Naive thymus-derived CD4-positive, alpha-beta T cell (primary cell): Measurements from ENCODE around the gene NTRK3. TPM values are rescaled to one million over a fixed set of nuclear protein-coding genes. Genes with fewer than 3 reads are reported as not detected.

Experiments
- ATAC-seq: fragments of 150-1000 bp; cut with Tn5 transposase; 2 replicates; pipeline ENCODE4 v1.10.0; 2021; ENCODE audit warnings: mild to moderate bottlenecking, moderate library complexity
- CTCF ChIA-PET: fragments of 350-600 bp; sonication (Branson Sonifier 250); formaldehyde crosslinking; loops from one replicate; lab custom pipeline; 2021; ENCODE audit warnings: antibody characterized with exemption; lab: Charles Lee
- POLR2A ChIA-PET: fragments of 350-600 bp; sonication (Branson Sonifier 250); formaldehyde crosslinking; loops from one replicate; lab custom pipeline; 2021; ENCODE audit warnings: antibody characterized with exemption, inconsistent platforms; lab: Charles Lee
- DNase-seq, 9 donors: peaks; one replicate each; pipeline versions ENCODE4 v3.0.0 to v3.0.0-alpha.2; 2020 to 2022; ENCODE audit warnings: mixed read lengths in 1 of 9
- H3K27ac ChIP-seq: one replicate; pipeline ENCODE4 v1.7.0; 2013; ENCODE audit warnings: mild to moderate bottlenecking, low read depth, low read length, moderate library complexity
- H3K27me3 ChIP-seq, 2 donors: one replicate each; pipeline ENCODE4 v1.7.0; 2013; ENCODE audit warnings: low read length in 2 of 2, mild to moderate bottlenecking in 2 of 2, moderate library complexity in 2 of 2; ENCODE audit not compliant: control insufficient read depth in 2 of 2, insufficient read depth in 2 of 2
- H3K36me3 ChIP-seq, 3 experiments: 1 replicate in 2 of 3; 2 replicates in 1 of 3; pipeline ENCODE4 v1.7.0; 2013; ENCODE audit warnings: low read length in 3 of 3, mild to moderate bottlenecking in 3 of 3, moderate library complexity in 1 of 3; ENCODE audit not compliant: insufficient read depth in 3 of 3, control insufficient read depth in 2 of 3
- H3K4me1 ChIP-seq, 2 donors: one replicate each; pipeline ENCODE4 v1.7.0; 2013; ENCODE audit warnings: low read length in 2 of 2, mild to moderate bottlenecking in 2 of 2, moderate library complexity in 1 of 2; ENCODE audit not compliant: control insufficient read depth in 2 of 2, insufficient read depth in 2 of 2
- H3K4me3 ChIP-seq: 2 replicates; pipeline ENCODE4 v1.7.0; 2013; ENCODE audit warnings: mild to moderate bottlenecking, low read length
- H3K9me3 ChIP-seq, 3 experiments: 1 replicate in 2 of 3; 2 replicates in 1 of 3; pipeline ENCODE4 v1.7.0; 2013; ENCODE audit warnings: low read length in 3 of 3; ENCODE audit not compliant: control insufficient read depth in 2 of 3
- H3K27ac Mint-ChIP-seq, 9 donors: one replicate each; pipeline ENCODE4 v1.8.0; 2020 to 2022; ENCODE audit warnings: mixed read lengths in 9 of 9, mild to moderate bottlenecking in 8 of 9, moderate library complexity in 5 of 9, inconsistent platforms in 2 of 9
- H3K27me3 Mint-ChIP-seq, 5 donors: one replicate each; pipeline ENCODE4 v1.8.0; 2021 to 2022; ENCODE audit warnings: mixed read lengths in 5 of 5, mild to moderate bottlenecking in 1 of 5
- H3K36me3 Mint-ChIP-seq, 5 donors: one replicate each; pipeline ENCODE4 v1.8.0; 2020 to 2022; ENCODE audit warnings: mixed read lengths in 5 of 5, mild to moderate bottlenecking in 3 of 5, inconsistent platforms in 1 of 5
- H3K4me1 Mint-ChIP-seq, 7 donors: one replicate each; pipeline ENCODE4 v1.8.0; 2020 to 2022; ENCODE audit warnings: mixed read lengths in 7 of 7, mild to moderate bottlenecking in 3 of 7, inconsistent platforms in 1 of 7
- H3K4me3 Mint-ChIP-seq, 10 donors: one replicate each; pipeline ENCODE4 v1.8.0; 2020 to 2022; ENCODE audit warnings: mild to moderate bottlenecking in 10 of 10, mixed read lengths in 10 of 10, moderate library complexity in 6 of 10, inconsistent platforms in 2 of 10
- H3K9me3 Mint-ChIP-seq, 11 donors: one replicate each; pipeline ENCODE4 v1.8.0; 2020 to 2022; ENCODE audit warnings: mixed read lengths in 11 of 11, mild to moderate bottlenecking in 4 of 11, inconsistent platforms in 1 of 11, moderate library complexity in 1 of 11
- intact Hi-C, 2 donors: fragments of 100-400 bp; cut with micrococcal nuclease; formaldehyde crosslinking; loops; one replicate each; pipeline ENCODE4 v1.15.1; 2023
- polyA plus RNA-seq, 2 donors: library from polyadenylated mRNA; unstranded; fragments of 300-500 nt; fragmentation: Illumina TruSeq; gene quantifications; one replicate each; pipeline ENCODE4 v1.2.3, GENCODE V29; 2021
- total RNA-seq, 6 experiments: library from RNA in 5 of 6; stranded (reverse) in 5 of 6; gene quantifications; 1 replicate in 5 of 6; 2 replicates in 1 of 6; pipeline ENCODE4 v1.2.3 and lab custom pipeline; 2021 to 2026

Gene NTRK3
- total and polyA plus RNA-seq, 7 experiments from 2014 or later = 0.05 to 0.78 TPM; not detected in 5

DNA sequence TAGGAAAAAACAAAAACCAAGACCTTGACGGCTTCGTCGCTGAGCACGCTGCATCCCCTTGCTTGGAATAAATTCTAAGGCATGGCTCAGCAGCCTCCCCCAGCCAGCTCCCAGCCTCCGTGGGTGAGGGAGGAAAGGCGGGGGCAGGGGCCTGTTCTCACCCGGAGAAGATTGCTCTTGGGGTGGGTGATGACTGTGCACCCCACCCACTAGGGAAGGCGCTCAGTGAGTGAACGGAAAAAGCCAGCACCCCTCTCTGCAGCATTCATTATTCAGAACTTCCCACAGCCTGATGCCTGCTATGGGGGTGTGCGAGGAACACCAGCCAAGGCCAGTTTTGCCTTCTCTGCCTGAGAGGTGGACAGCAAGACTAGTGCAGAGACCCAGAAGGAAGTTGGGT, 19.3 kb upstream of the NTRK3 start:
- H3K4me3 Mint-ChIP-seq = no peak overlapping the region
- no peaks in the 10 kb centered on the region for H3K9me3 Mint-ChIP-seq
- intact Hi-C loops = no loop called here
- Histone ChIP-seq H3K27me3 (no peaks in the 10 kb centered on the region), H3K27ac (no peak overlapping the region), H3K9me3 (no peaks in the 10 kb centered on the region), H3K36me3 (no peaks in the 10 kb centered on the region), H3K4me3 (no peak overlapping the region), H3K4me1 (no peaks in the 10 kb centered on the region)
- DNase-seq (no peak), ATAC-seq (no peak)
- no peak overlapping the region for H3K27ac Mint-ChIP-seq
- no peaks in the 10 kb centered on the region for H3K4me1 Mint-ChIP-seq
- CTCF ChIA-PET = interaction anchor here (0.8 to 1.7 kb wide), 2 partner anchors 12 to 31 kb away, joined by 3 to 7 read pairs; no protein-coding TSS in a partner anchor
- POLR2A ChIA-PET = no interaction called here
- H3K27me3 Mint-ChIP-seq = peaks cover 11 to 33% (median 24%) of the 10 kb centered on the region in 5 donors
- H3K36me3 Mint-ChIP-seq = no peaks in the 10 kb centered on the region

DNA sequence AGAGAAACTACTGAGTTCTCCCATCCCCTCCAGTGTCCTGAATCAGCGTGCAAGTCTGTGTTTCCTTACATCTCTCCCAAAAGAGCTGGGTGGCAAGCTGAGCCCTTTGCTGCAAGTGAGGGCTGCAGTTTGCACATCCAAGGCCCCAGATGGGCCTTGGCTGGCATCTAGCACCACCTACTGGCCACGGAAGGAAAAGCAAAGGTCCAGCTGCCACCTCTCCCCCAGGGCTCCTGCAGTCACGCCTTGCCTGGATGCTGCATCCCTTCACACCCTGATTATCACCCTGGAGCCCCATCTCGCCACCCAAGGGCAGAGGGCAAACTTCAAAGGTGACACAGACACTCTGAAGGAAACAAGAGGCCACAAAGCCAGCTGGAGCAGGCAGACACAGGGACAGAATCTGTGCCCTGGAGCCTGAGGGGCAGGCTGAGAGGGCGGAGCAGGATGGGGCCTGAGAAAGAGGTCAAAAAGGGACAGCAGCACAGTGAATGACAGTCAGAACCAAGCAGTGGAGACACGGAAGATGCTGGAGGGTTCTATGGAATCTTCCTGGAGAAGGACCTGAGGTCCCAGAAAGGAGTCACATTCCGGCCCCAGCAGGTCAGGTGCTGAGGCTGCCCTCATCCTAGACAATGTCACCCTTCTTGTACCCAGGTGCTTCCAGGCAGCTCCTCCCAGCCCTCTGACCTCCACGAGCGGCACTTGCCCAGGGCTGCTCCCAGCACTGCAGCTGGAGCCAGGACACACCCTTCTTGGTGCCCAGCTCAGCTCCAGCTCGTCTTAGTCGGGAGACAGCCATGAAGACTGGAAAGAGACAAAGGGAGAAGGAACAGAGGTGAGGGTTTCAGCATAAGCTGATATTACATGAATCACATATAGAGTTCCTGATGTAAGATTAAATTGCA, 18.3 kb upstream of the NTRK3 start:
- ChIA-PET POLR2A (no interaction called here), CTCF (interaction anchor here (0.8 to 1.7 kb wide), 4 partner anchors 13 to 30 kb away, joined by 3 to 7 read pairs (median 4); no protein-coding TSS in a partner anchor)
- no peaks in the 10 kb centered on the region for H3K36me3 ChIP-seq
- Mint-ChIP-seq H3K4me3 (no peak overlapping the region), H3K9me3 (no peaks in the 10 kb centered on the region), H3K36me3 (no peaks in the 10 kb centered on the region), H3K27me3 (peaks cover 11 to 29% (median 21%) of the 10 kb centered on the region in 5 donors), H3K27ac (no peak overlapping the region), H3K4me1 (no peaks in the 10 kb centered on the region)
- no peak for ATAC-seq
- intact Hi-C loops = no loop called here
- H3K4me1 ChIP-seq = no peaks in the 10 kb centered on the region
- H3K4me3 ChIP-seq = no peak overlapping the region
- H3K27me3 ChIP-seq = no peaks in the 10 kb centered on the region
- H3K27ac ChIP-seq = no peak overlapping the region
- H3K9me3 ChIP-seq = no peaks in the 10 kb centered on the region
- DNase-seq = peak in 7 of 9 donors; percentile 26 to 64 (median 34)

DNA sequence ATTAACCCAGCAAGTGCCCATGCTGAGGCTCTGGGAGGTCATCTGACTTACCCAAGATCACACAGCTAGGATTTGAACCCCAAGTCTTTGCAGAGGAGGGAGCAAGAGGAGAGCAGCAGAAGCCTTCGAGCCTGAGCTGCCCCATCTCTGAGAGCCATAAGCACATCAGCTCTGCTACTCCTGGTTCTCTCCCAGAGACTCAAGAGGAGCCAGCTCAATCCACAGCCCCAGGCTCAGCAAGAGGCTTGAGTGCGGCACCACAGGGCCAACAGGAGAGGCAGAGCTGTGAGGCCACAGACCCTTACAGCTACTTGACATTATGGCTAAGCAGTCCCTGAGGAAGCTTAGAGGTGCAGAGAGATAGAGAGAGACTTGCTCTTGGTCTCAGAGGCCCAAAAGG, 15.9 kb upstream of the NTRK3 start:
- H3K4me1 ChIP-seq = no peaks in the 10 kb centered on the region
- H3K9me3 ChIP-seq = no peaks in the 10 kb centered on the region
- no peak overlapping the region for H3K27ac ChIP-seq
- Mint-ChIP-seq H3K4me3 (no peak overlapping the region), H3K4me1 (no peaks in the 10 kb centered on the region), H3K27ac (no peak overlapping the region), H3K36me3 (no peaks in the 10 kb centered on the region), H3K9me3 (peaks cover 0 to under 1% (median 0%) of the 10 kb centered on the region in 11 donors), H3K27me3 (peaks cover 9 to 29% (median 24%) of the 10 kb centered on the region in 5 donors)
- ATAC-seq (no peak), DNase-seq (no peak)
- intact Hi-C loops = no loop called here
- CTCF ChIA-PET = no interaction called here
- H3K4me3 ChIP-seq = no peak overlapping the region
- H3K36me3 ChIP-seq = no peaks in the 10 kb centered on the region
- POLR2A ChIA-PET = no interaction called here
- no peaks in the 10 kb centered on the region for H3K27me3 ChIP-seq

DNA sequence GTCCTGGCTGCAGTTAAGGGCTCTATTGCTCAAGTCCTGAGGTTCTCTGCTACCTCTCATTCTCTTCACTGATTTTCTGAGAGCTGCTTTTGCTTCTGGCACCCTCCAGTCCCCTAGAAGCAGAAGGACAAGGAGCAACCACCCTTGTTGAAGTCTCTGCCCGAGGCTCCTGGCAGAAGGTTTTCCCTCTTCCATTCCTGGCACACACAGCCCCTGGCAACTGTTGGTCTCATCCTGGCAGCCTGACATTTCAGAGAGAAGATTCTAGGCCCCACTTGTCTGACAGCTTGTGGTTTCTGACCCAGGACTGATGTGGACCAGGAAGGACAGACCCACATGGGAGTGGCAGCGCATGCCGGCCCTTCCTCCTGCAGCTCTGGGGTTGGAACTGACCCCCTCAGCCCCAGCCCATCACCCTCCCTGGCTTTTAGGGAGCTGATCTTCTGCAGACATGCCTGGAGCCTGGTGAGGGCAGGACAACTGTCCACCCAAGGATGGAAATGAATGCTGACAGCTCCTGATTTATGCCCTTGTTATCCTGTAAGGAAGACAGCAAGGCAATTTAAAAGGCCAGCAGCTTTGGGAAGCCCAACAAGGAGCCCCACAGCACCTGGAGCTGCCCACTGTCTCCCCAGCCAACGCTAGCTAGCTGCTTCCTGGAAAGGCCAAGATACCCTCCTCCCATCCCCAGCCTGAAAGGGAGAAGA, 13.0 kb upstream of the NTRK3 start:
- no peak for DNase-seq
- Histone ChIP-seq H3K27me3 (no peaks in the 10 kb centered on the region), H3K4me1 (no peaks in the 10 kb centered on the region), H3K27ac (no peak overlapping the region), H3K9me3 (no peaks in the 10 kb centered on the region), H3K36me3 (no peaks in the 10 kb centered on the region), H3K4me3 (no peak overlapping the region)
- Mint-ChIP-seq H3K27ac (no peak overlapping the region), H3K4me1 (no peaks in the 10 kb centered on the region), H3K27me3 (peaks cover 8 to 38% (median 25%) of the 10 kb centered on the region in 5 donors), H3K36me3 (no peaks in the 10 kb centered on the region), H3K9me3 (peaks cover 0 to 2% (median 0%) of the 10 kb centered on the region in 11 donors), H3K4me3 (no peak overlapping the region)
- intact Hi-C loops = no loop called here
- no peak for ATAC-seq
- POLR2A ChIA-PET = no interaction called here
- CTCF ChIA-PET = no interaction called here

DNA sequence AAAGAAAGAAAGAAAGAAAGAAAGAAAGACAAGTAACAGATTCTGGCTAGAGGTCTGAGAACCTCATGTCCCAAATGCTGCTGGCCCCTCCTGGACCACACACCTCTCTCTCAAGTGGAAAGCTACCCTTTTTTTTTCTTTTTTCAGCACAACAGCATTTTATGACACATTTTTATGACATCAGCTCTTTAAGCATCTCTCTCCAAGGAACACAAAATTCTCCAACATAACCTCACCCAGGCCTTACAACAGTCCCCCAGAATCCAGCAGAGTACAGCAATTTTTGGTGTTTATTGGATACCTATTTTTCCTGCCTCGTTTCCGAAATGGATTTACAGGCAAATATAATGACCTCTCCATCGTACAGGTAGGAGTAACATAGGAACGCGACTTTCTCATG, 11.2 kb upstream of the NTRK3 start:
- no peaks in the 10 kb centered on the region for H3K36me3 Mint-ChIP-seq
- Histone ChIP-seq H3K9me3 (no peaks in the 10 kb centered on the region), H3K27me3 (no peaks in the 10 kb centered on the region), H3K4me3 (no peak overlapping the region), H3K27ac (no peak overlapping the region), H3K4me1 (no peaks in the 10 kb centered on the region), H3K36me3 (no peaks in the 10 kb centered on the region)
- intact Hi-C loops = no loop called here
- ChIA-PET CTCF (no interaction called here), POLR2A (no interaction called here)
- no peak overlapping the region for H3K27ac Mint-ChIP-seq
- peaks cover 0 to 5% (median 0%) of the 10 kb centered on the region in 11 donors for H3K9me3 Mint-ChIP-seq
- DNase-seq (no peak), ATAC-seq (no peak)
- H3K4me1 Mint-ChIP-seq = no peaks in the 10 kb centered on the region
- peaks cover 13 to 56% (median 38%) of the 10 kb centered on the region in 5 donors for H3K27me3 Mint-ChIP-seq
- no peak overlapping the region for H3K4me3 Mint-ChIP-seq

DNA sequence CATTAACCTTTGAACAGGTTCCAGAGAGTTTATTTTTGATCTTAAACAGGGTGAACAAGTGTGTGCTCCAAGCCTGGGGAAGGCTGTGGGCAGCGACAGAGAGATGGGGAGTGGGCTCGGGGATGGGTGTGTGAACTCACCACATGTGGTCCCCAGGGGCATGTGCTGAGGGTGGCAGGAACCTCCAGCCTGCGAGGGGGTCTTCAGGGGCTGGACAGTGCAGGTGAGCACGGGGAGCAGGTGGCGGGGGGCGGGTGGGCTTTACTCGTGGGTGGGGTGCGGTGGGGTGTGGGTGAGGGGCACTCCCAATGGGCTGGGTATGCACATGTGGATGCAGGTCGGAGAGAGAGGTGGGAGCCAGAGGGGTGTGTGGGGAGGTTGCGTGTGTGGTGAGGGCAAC, 9.6 kb upstream of the NTRK3 start:
- Mint-ChIP-seq H3K4me3 (no peak overlapping the region), H3K4me1 (no peaks in the 10 kb centered on the region), H3K36me3 (no peaks in the 10 kb centered on the region), H3K9me3 (peaks cover 0 to 5% (median 0%) of the 10 kb centered on the region in 11 donors), H3K27me3 (peaks cover 13 to 68% (median 45%) of the 10 kb centered on the region in 5 donors), H3K27ac (no peak overlapping the region)
- H3K9me3 ChIP-seq = no peaks in the 10 kb centered on the region
- H3K27ac ChIP-seq = no peak overlapping the region
- H3K4me1 ChIP-seq = no peaks in the 10 kb centered on the region
- intact Hi-C loops = no loop called here
- ATAC-seq (no peak), DNase-seq (no peak)
- H3K36me3 ChIP-seq = no peaks in the 10 kb centered on the region
- POLR2A ChIA-PET = no interaction called here
- H3K27me3 ChIP-seq = no peaks in the 10 kb centered on the region
- CTCF ChIA-PET = no interaction called here
- H3K4me3 ChIP-seq = no peak overlapping the region
